Colonic mucosa (tissue), 4 donors: ENCODE results near the gene PRSS12. TPM values are rescaled to one million over a fixed set of nuclear protein-coding genes. Genes with fewer than 3 reads are reported as not detected.

Experiments used
- DNase-seq: peaks from one replicate; pipeline ENCODE4 v3.0.0-alpha.2; 2020
- H3K27ac ChIP-seq: fragments of 200-600 bp; one replicate; pipeline ENCODE4 v1.8.0; 2021
- H3K27me3 ChIP-seq: fragments of 200-600 bp; one replicate; pipeline ENCODE4 v1.8.0; 2021
- H3K36me3 ChIP-seq: fragments of 200-600 bp; one replicate; pipeline ENCODE4 v1.8.0; 2021
- H3K4me1 ChIP-seq: fragments of 200-600 bp; one replicate; pipeline ENCODE4 v1.8.0; 2021; ENCODE audit warnings: mild to moderate bottlenecking
- H3K4me3 ChIP-seq: fragments of 200-600 bp; one replicate; pipeline ENCODE4 v1.8.0; 2021
- H3K9ac ChIP-seq, 2 donors: one replicate each; pipeline ENCODE4 v1.7.0; 2013; ENCODE audit warnings: control low read depth in 2 of 2, low read depth in 2 of 2, low read length in 2 of 2
- H3K9me3 ChIP-seq: fragments of 200-600 bp; one replicate; pipeline ENCODE4 v1.8.0; 2021
- intact Hi-C: fragments of 100-400 bp; cut with DNase I; formaldehyde crosslinking; loops from one replicate; pipeline ENCODE4 v1.14.1; 2022
- total RNA-seq, 2 donors: library from RNA; stranded (reverse); fragmentation: NEBNext Ultra II Directional in 1 of 2; extraction: Animal tissue kit (Norgen Biotek cat#: 25700) in 1 of 2; gene quantifications; one replicate each; pipeline ENCODE4 v1.2.1, GENCODE V29; 2021
- TF ChIP-seq, protein P1 (sequence below): fragments of 200-600 bp; IDR thresholded peaks from one replicate; pipeline ENCODE4 v1.8.0; 2022; ENCODE audit warnings: antibody characterized with exemption, mild to moderate bottlenecking
- donor health status: healthy.
- donor health status: DM: no; HTN: no; CAD: no.
- donor health status: DM: no; HTN: no; CAD: no.

The PRSS12 gene
- total RNA-seq, 2 donors from 2014 or later = 20.1 to 22.4 TPM

DNA sequence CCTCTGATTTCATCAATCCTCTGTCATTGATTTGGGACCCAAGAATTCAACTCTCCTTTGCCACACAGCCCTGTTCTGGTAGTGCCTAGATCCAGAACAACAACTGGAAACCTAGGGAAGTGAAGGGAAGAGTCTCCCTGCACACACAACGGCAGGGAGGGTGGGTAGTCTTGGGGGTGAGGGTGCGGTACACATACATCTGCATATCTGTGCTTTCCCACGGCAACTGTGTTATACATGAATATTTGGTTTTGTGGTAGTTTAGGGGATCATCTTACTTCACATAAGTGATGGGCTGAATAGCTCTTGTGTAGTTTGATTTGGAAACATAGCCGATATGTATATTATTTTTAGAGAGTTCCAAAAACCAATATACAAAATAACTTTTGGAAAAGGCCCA lies 3.3 kb upstream of the PRSS12 start:
- Histone ChIP-seq H3K4me3 (no peak overlapping the region), H3K4me1 (peaks cover 4% of the 10 kb centered on the region), H3K9ac (no peak overlapping the region), H3K27me3 (peaks cover 5% of the 10 kb centered on the region), H3K27ac (no peak overlapping the region), H3K9me3 (no peaks in the 10 kb centered on the region), H3K36me3 (no peaks in the 10 kb centered on the region)
- DNase-seq = no peak
- TF ChIP-seq, protein P1, sequence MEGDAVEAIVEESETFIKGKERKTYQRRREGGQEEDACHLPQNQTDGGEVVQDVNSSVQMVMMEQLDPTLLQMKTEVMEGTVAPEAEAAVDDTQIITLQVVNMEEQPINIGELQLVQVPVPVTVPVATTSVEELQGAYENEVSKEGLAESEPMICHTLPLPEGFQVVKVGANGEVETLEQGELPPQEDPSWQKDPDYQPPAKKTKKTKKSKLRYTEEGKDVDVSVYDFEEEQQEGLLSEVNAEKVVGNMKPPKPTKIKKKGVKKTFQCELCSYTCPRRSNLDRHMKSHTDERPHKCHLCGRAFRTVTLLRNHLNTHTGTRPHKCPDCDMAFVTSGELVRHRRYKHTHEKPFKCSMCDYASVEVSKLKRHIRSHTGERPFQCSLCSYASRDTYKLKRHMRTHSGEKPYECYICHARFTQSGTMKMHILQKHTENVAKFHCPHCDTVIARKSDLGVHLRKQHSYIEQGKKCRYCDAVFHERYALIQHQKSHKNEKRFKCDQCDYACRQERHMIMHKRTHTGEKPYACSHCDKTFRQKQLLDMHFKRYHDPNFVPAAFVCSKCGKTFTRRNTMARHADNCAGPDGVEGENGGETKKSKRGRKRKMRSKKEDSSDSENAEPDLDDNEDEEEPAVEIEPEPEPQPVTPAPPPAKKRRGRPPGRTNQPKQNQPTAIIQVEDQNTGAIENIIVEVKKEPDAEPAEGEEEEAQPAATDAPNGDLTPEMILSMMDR = no peak
- intact Hi-C loops = no loop called here

DNA sequence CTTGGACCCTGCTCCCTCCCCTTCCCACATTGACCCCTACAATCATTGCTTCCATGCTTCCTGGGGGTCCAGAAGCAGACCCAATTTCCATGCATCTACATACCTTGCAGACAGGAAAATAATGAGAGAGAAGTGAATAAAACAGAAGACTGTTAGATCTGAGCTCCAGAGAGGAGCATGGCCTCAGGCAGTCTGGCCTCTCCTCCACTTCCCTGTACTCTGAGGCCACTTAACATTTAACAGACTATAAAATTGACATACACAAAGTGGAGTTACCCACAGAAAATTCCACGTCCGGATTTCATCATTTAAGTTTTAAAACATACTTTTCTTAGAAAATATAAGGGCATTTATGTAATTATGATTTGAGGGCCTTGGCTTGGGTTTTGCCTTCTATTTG lies 2.1 kb upstream of the PRSS12 start:
- Histone ChIP-seq H3K4me1 (peaks cover 4% of the 10 kb centered on the region), H3K4me3 (no peak overlapping the region), H3K9ac (no peak overlapping the region), H3K27ac (no peak overlapping the region), H3K27me3 (peaks cover 5% of the 10 kb centered on the region), H3K9me3 (no peaks in the 10 kb centered on the region), H3K36me3 (no peaks in the 10 kb centered on the region)
- intact Hi-C loops = no loop called here
- DNase-seq = no peak
- TF ChIP-seq, protein P1 = no peak

DNA sequence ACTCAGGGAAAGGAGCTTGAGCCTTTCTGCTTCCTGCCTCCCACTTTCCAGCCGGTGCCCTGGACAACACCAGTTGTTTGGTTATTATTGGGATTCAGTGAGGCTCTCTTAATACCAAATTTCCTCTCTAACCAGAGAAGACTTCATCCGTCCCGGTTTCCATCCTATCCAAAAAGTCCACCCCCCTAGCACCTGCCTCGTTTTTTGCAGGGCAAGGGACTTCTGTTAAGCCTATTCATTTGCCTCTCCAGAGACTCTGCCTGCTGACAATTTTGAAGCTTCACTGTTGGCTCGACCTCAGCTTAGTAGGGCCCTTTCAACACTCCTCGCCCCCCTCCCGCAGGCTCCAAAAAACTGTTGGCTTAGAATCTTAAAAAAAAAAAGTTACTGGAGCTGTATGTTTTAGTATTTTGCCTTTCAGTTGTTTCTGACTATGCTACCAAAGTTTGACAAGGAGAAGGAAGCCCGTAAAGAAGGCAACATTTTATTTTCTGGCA lies 779 bp upstream of the PRSS12 start:
- peaks cover 4% of the 10 kb centered on the region for H3K4me1 ChIP-seq

DNA sequence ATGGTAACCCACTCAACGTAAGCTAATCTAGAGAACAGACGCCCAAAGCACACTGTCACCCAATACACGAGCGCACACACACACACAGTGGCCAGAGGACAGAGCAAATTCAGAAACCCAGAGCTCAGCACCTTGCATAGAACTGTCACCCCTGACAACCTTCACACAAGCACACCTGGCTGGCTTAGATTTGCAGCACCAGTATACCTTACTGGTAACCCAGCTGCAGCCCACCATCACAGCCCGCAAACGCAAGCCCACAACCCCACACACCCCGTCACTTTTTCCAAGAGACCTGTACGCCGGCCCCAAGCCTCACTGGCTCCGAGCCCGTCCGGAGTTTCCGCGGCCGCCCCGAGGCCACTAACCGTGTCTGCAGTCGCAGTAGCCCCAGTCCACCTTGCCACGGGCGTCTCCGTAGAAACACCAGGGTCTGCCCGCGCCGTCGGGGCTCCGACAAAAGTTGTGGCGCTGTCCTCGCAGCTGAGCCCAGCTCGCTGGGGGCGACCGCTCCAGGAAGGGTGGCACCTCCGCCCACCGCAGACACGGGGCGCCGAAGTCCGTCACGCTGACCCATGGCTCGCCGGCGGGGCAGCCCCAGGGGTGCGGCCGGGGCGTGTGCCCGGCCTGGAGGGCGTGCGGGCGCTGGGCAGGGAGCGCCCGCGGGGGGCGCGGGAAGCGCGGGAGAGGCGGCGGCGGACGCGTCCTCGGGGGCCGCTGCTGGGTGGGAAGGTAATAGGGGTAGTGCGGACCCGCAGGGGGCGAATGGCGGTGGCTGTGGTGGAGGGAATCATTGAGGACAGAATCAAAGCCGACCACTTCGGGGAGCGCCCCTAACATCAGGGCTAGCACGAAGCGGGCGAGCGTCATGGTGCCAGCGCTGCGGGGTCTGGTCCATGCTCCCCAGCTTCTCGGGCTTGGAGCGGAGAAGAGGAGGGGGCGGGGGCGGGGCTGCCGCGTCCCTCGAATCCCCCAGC lies 664 bp downstream of the PRSS12 start:
- intact Hi-C loops = loop anchor here (2.0 kb wide), 1 partner anchor 71 kb away; no protein-coding TSS in a partner anchor
- DNase-seq = peak; percentile 61
- Histone ChIP-seq H3K9me3 (no peaks in the 10 kb centered on the region), H3K4me1 (peaks cover 4% of the 10 kb centered on the region), H3K36me3 (no peaks in the 10 kb centered on the region), H3K27ac (peak overlapping the region; percentile 86), H3K4me3 (peak overlapping the region; percentile 55), H3K9ac (peak overlapping the region; percentile 59 to 73), H3K27me3 (peaks cover 5% of the 10 kb centered on the region)
- TF ChIP-seq, protein P1 = no peak

More for the DNA sequence above, 779 bp upstream of the PRSS12 start:
- peak overlapping the region; percentile 59 to 76 for H3K9ac ChIP-seq
- TF ChIP-seq, protein P1 = no peak
- H3K27me3 ChIP-seq = peaks cover 5% of the 10 kb centered on the region
- H3K27ac ChIP-seq = no peak overlapping the region
- H3K9me3 ChIP-seq = no peaks in the 10 kb centered on the region
- no peak overlapping the region for H3K4me3 ChIP-seq
- DNase-seq = no peak
- H3K36me3 ChIP-seq = no peaks in the 10 kb centered on the region
- intact Hi-C loops = loop anchor here (2.0 kb wide), 1 partner anchor 73 kb away; no protein-coding TSS in a partner anchor

DNA sequence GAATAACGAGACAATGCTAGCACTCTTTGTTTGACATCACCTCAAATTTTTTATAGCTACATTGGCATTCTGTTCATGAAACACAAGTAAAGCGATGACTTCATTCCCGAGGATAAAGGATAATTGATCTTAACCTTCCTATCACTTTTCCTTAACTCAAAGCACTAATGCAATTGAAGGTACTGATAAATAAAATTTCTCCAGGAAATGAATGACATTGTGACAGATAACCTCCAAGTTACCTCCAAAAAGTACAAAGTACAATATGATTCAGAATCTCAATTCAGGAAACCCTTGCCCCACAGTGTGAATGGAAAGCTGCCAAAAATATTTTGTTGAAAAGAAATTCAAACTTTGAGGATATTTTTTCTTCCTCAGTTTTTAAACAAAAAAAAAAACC lies 1.8 kb downstream of the PRSS12 start:
- DNase-seq = no peak
- no peak overlapping the region for H3K4me3 ChIP-seq
- no peak overlapping the region for H3K27ac ChIP-seq
- H3K9me3 ChIP-seq = no peaks in the 10 kb centered on the region
- H3K4me1 ChIP-seq = peaks cover 4% of the 10 kb centered on the region
- TF ChIP-seq, protein P1 = no peak
- H3K36me3 ChIP-seq = no peaks in the 10 kb centered on the region
- H3K27me3 ChIP-seq = peaks cover 5% of the 10 kb centered on the region
- H3K9ac ChIP-seq = no peak overlapping the region
- intact Hi-C loops = no loop called here
